ENCODE results near the gene PCNX2. TPM values are rescaled to one million over a fixed set of nuclear protein-coding genes. Genes with fewer than 3 reads are reported as not detected.

Gene PCNX2
- total and polyA plus RNA-seq, 4 donors = 2.0 to 15.1 (median 6.4) TPM

- H3K9ac ChIP-seq (ENCODE audit: insufficient read depth in 1 of 2, low read length in 2 of 2) = no peak overlapping the region
- peaks cover 0 to 9% (median 3%) of the 10 kb centered on the region in 5 donors for H3K4me1 ChIP-seq (ENCODE audit: control insufficient read depth in 5 of 5, insufficient read depth in 5 of 5, low read length in 5 of 5)
- no peaks in the 10 kb centered on the region for H3K36me3 ChIP-seq (ENCODE audit: control insufficient read depth in 4 of 4, insufficient read depth in 4 of 4, low read length in 4 of 4)
- H3K27ac ChIP-seq (ENCODE audit: low read depth in 1 of 2, low read length in 1 of 2) = no peak overlapping the region
- no peak overlapping the region for H3K4me3 ChIP-seq
- TF ChIP-seq CTCF (IDR thresholded peaks at IDR 0.05; ENCODE audit: control extremely low read depth, extremely low read depth) = no peak
- peaks cover 0 to 3% (median 0%) of the 10 kb centered on the region in 4 donors for H3K9me3 ChIP-seq (ENCODE audit: control insufficient read depth in 4 of 4, insufficient read depth in 3 of 4, low read length in 3 of 4)
- peaks cover 0 to 7% (median 0%) of the 10 kb centered on the region in 3 donors for H3K27me3 ChIP-seq (ENCODE audit: control insufficient read depth in 3 of 3, insufficient read depth in 3 of 3, low read length in 2 of 3)
- DNase-seq (no peak), ATAC-seq (ENCODE audit: insufficient read depth, low FRiP score) (no peak)
- WGBS, 2 donors = 85 to 92% methylated on average over 5 of the region's 5 CpGs
Observed at GRCh38 chr1:233299450-233299849, 3.9 kb upstream of the PCNX2 start.

GRCh38 chr1:233295975-233296322 lies 424 bp upstream of the PCNX2 start:
- 4 to 7% methylated on average over 5 of the region's 5 CpGs for whole genome bisulfite sequencing, 2 donors
- H3K27ac ChIP-seq (ENCODE audit: low read depth in 1 of 2, low read length in 1 of 2) = no peak overlapping the region
- H3K27me3 ChIP-seq (ENCODE audit: control insufficient read depth in 3 of 3, insufficient read depth in 3 of 3, low read length in 2 of 3) = peaks cover 0 to 7% (median 0%) of the 10 kb centered on the region in 3 donors
- DNase-seq = no peak
- TF ChIP-seq CTCF (IDR thresholded peaks at IDR 0.05; ENCODE audit: control extremely low read depth, extremely low read depth) = no peak
- no peak for ATAC-seq (ENCODE audit: insufficient read depth, low FRiP score)
- peak overlapping the region in 1 of 2 donors; percentile 60 for H3K9ac ChIP-seq (ENCODE audit: insufficient read depth in 1 of 2, low read length in 2 of 2)
- no peaks in the 10 kb centered on the region for H3K36me3 ChIP-seq (ENCODE audit: control insufficient read depth in 4 of 4, insufficient read depth in 4 of 4, low read length in 4 of 4)
- H3K4me1 ChIP-seq (ENCODE audit: control insufficient read depth in 5 of 5, insufficient read depth in 5 of 5, low read length in 5 of 5) = peaks cover 0 to 10% (median 3%) of the 10 kb centered on the region in 5 donors
- no peak overlapping the region for H3K4me3 ChIP-seq
- H3K9me3 ChIP-seq (ENCODE audit: control insufficient read depth in 4 of 4, insufficient read depth in 3 of 4, low read length in 3 of 4) = peaks cover 0 to 3% (median 0%) of the 10 kb centered on the region in 4 donors

GRCh38 chr1:233294913-233295236 lies 650 bp downstream of the PCNX2 start:
- peak overlapping the region in 1 of 2 donors; percentile 64 for H3K27ac ChIP-seq (ENCODE audit: low read depth in 1 of 2, low read length in 1 of 2)
- WGBS, 2 donors = 8 to 11% methylated on average over 8 of the region's 8 CpGs
- no peak overlapping the region for H3K9ac ChIP-seq (ENCODE audit: insufficient read depth in 1 of 2, low read length in 2 of 2)
- H3K4me1 ChIP-seq (ENCODE audit: control insufficient read depth in 5 of 5, insufficient read depth in 5 of 5, low read length in 5 of 5) = peaks cover 0 to 10% (median 3%) of the 10 kb centered on the region in 5 donors
- DNase-seq = peak in 2 of 3 donors; percentile 25 to 26
- H3K4me3 ChIP-seq = peak overlapping the region; percentile 28
- ATAC-seq (ENCODE audit: insufficient read depth, low FRiP score) = no peak
- TF ChIP-seq CTCF (IDR thresholded peaks at IDR 0.05; ENCODE audit: control extremely low read depth, extremely low read depth) = no peak
- H3K9me3 ChIP-seq (ENCODE audit: control insufficient read depth in 4 of 4, insufficient read depth in 3 of 4, low read length in 3 of 4) = no peaks in the 10 kb centered on the region
- no peaks in the 10 kb centered on the region for H3K36me3 ChIP-seq (ENCODE audit: control insufficient read depth in 4 of 4, insufficient read depth in 4 of 4, low read length in 4 of 4)
- peaks cover 0 to 7% (median 0%) of the 10 kb centered on the region in 3 donors for H3K27me3 ChIP-seq (ENCODE audit: control insufficient read depth in 3 of 3, insufficient read depth in 3 of 3, low read length in 2 of 3)
